Subcutaneous abdominal adipose tissue (tissue), 5 donors: ENCODE data around the gene NIBAN1.

Experiments
- H3K27ac ChIP-seq: one replicate; pipeline ENCODE4 v1.7.0; 2013; ENCODE audit warnings: low read depth, mild to moderate bottlenecking, inconsistent platforms, low read length, moderate library complexity
- H3K27me3 ChIP-seq, 5 donors: one replicate each; pipeline ENCODE4 v1.7.0; 2013; ENCODE audit warnings: low read length in 5 of 5, inconsistent platforms in 1 of 5; ENCODE audit not compliant: control insufficient read depth in 5 of 5, insufficient read depth in 4 of 5
- H3K36me3 ChIP-seq, 5 donors: one replicate each; pipeline ENCODE4 v1.7.0; 2013; ENCODE audit warnings: low read length in 5 of 5; ENCODE audit not compliant: control insufficient read depth in 5 of 5, insufficient read depth in 5 of 5
- H3K4me1 ChIP-seq, 5 donors: one replicate each; pipeline ENCODE4 v1.7.0; 2013; ENCODE audit warnings: low read length in 5 of 5, mild to moderate bottlenecking in 3 of 5, moderate library complexity in 1 of 5; ENCODE audit not compliant: control insufficient read depth in 5 of 5, insufficient read depth in 5 of 5
- H3K4me3 ChIP-seq, 5 donors: one replicate each; pipeline ENCODE4 v1.7.0; 2013; ENCODE audit warnings: low read length in 5 of 5, low read depth in 1 of 5
- H3K9ac ChIP-seq, 5 donors: one replicate each; pipeline ENCODE4 v1.7.0; 2013; ENCODE audit warnings: low read length in 5 of 5, mild to moderate bottlenecking in 4 of 5, moderate library complexity in 3 of 5
- H3K9me3 ChIP-seq, 5 donors: one replicate each; pipeline ENCODE4 v1.7.0; 2013; ENCODE audit warnings: low read length in 5 of 5; ENCODE audit not compliant: control insufficient read depth in 5 of 5
- donor health status: healthy.
- donor health status: healthy.
- donor health status: healthy.
- donor health status: healthy.
- donor health status: healthy.

NIBAN1 gene

DNA sequence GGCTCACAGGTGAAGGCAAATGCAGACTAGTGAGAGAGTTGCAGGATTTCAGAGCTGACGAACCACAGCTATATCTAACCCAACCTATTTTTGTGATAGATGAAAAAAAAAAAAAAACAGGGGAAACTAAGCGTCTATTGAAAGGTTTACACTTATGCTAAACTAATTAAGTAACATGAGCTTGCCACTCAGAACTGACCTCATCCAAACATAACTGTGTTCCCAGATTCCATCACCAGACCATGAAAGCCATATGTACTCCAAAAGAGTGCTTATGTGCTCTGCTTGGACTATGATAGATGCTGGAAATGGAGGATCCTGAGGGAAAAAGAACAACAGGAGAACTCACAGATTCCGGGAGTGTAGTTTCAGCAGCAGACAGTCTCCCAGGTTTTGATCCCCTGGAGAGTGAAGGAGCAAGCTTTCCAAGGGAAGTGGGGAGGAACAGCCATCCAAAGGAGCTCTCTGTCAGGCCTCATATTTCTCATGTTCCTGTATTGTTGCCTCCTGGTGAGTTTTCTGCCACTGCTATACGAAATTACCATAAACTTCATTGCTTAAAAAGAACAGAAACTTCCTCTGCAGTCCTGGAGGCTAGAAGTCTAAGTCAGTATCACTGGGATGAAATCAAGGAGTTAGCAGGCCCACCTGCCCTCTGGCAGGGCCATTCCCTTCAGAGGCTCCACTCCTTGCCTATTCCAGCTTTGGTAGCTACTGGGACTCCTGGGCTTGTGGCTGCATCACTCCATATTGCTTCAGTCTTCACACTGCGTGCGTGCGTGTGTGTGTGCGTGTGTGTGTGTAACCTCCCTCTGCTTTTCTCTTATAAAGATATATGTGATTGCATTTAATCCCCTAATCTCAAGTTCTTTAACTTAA, 38.1 kb downstream of the NIBAN1 start:
- H3K9ac ChIP-seq = no peak overlapping the region
- H3K9me3 ChIP-seq = no peaks in the 10 kb centered on the region
- no peak overlapping the region for H3K4me3 ChIP-seq
- no peak overlapping the region for H3K27ac ChIP-seq
- H3K27me3 ChIP-seq = no peaks in the 10 kb centered on the region
- H3K4me1 ChIP-seq = peaks cover 0 to 4% (median 0%) of the 10 kb centered on the region in 5 donors
- H3K36me3 ChIP-seq = no peaks in the 10 kb centered on the region

DNA sequence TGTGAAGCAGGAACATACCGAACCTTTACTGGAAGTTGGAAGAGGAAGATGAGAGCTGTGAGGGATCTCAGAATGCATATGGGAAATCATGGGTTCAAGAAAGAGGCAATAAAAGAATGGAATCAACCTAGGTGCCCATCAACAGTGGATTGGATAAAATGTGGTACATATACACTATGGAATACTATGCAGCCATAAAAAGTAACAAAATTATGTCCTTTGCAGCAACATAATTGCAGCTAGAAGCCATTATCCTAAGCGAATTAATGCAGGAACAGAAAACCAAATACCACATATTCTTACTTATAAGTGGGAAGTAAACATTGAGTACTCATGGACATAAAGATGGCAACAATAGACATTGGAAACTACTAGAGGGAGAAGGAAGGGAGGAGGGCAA, 40.4 kb downstream of the NIBAN1 start:
- no peaks in the 10 kb centered on the region for H3K9me3 ChIP-seq
- no peak overlapping the region for H3K27ac ChIP-seq
- H3K4me3 ChIP-seq = no peak overlapping the region
- H3K9ac ChIP-seq = no peak overlapping the region
- H3K27me3 ChIP-seq = no peaks in the 10 kb centered on the region
- peaks cover 0 to 4% (median 0%) of the 10 kb centered on the region in 5 donors for H3K4me1 ChIP-seq
- H3K36me3 ChIP-seq = no peaks in the 10 kb centered on the region

DNA sequence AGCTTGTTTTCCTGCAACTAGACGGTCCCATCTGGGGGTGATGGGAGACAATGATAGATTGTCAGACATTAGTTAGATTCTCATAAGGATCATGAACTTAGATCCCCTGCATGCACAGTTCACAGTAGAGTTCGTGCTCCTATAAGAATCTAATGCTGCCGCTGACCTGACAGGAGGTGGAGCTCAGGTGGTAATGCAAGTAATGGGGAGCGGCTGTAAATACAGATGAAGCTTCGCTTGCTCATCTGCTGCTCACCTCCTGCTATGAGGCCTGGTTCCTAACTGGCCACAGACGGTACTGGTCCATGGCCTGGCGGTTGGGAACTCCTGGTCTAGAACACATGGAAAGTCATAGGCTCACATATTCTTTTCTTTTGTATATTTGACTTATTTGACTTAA, 42.0 kb downstream of the NIBAN1 start:
- H3K4me1 ChIP-seq = peaks cover 0 to 4% (median 0%) of the 10 kb centered on the region in 5 donors
- H3K27ac ChIP-seq = no peak overlapping the region
- H3K9ac ChIP-seq = no peak overlapping the region
- H3K4me3 ChIP-seq = no peak overlapping the region
- no peaks in the 10 kb centered on the region for H3K36me3 ChIP-seq
- no peaks in the 10 kb centered on the region for H3K27me3 ChIP-seq
- no peaks in the 10 kb centered on the region for H3K9me3 ChIP-seq

GRCh38 chr1:184931566-184931965, 42.7 kb downstream of the NIBAN1 start:
- Histone ChIP-seq H3K27ac (no peak overlapping the region), H3K4me1 (peaks cover 0 to 4% (median 0%) of the 10 kb centered on the region in 5 donors)

DNA sequence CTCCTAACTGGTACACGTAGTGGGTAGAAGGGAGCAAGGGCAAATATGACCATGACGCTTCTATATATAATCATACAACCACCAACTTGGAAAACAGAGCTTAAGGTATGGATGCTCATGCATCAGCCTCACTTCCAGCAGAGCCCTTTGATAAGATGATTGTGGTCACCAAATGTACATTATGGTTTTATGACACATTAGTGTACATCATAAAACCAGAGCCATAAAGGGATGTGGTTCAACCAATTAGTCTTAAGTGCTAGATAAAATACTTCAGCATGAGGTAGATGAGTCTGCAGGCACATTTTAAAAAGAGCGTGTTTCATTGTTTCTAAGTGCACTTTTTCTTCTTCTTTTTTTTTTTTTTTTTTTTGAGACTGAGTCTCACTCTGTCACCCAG, 43.7 kb downstream of the NIBAN1 start:
- Histone ChIP-seq H3K9me3 (no peaks in the 10 kb centered on the region), H3K36me3 (no peaks in the 10 kb centered on the region), H3K4me1 (peaks cover 0 to 4% (median 0%) of the 10 kb centered on the region in 5 donors), H3K9ac (no peak overlapping the region), H3K27ac (no peak overlapping the region), H3K27me3 (no peaks in the 10 kb centered on the region), H3K4me3 (no peak overlapping the region)

More at GRCh38 chr1:184931566-184931965, 42.7 kb downstream of the NIBAN1 start:
- Histone ChIP-seq H3K9me3 (no peaks in the 10 kb centered on the region), H3K9ac (no peak overlapping the region), H3K27me3 (no peaks in the 10 kb centered on the region), H3K36me3 (no peaks in the 10 kb centered on the region), H3K4me3 (no peak overlapping the region)

GRCh38 chr1:184930232-184930631, 44.1 kb downstream of the NIBAN1 start:
- no peaks in the 10 kb centered on the region for H3K9me3 ChIP-seq
- H3K27ac ChIP-seq = no peak overlapping the region
- H3K4me3 ChIP-seq = no peak overlapping the region
- no peaks in the 10 kb centered on the region for H3K36me3 ChIP-seq
- H3K27me3 ChIP-seq = no peaks in the 10 kb centered on the region
- peaks cover 0 to 4% (median 0%) of the 10 kb centered on the region in 5 donors for H3K4me1 ChIP-seq
- no peak overlapping the region for H3K9ac ChIP-seq

DNA sequence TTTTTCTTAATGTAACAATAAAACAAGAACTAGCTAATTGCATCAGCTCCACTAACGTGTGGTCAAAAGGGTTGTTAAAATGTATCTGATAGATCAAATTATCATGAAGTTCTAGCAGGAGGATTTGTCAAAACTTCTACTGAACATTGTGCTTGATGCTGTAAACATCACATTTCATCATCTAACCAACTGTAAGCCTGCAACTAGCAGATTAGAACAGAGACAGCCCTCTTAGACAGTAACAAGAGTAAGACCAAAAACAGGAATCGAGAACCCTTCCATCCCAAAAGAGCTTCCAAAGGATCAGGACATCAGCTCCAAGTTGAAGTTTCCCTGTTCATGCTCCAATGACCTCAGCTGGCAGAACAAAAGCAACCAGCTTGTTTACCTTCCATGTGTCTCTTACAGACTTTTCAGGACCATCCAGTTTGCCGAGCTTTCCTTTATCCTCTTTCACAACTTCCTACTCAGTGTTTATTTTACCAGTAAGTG, 44.6 kb downstream of the NIBAN1 start:
- no peaks in the 10 kb centered on the region for H3K36me3 ChIP-seq
- H3K9me3 ChIP-seq = no peaks in the 10 kb centered on the region
- no peaks in the 10 kb centered on the region for H3K27me3 ChIP-seq
- H3K4me1 ChIP-seq = peaks cover 0 to 4% (median 0%) of the 10 kb centered on the region in 5 donors
- no peak overlapping the region for H3K27ac ChIP-seq
- H3K9ac ChIP-seq = no peak overlapping the region
- no peak overlapping the region for H3K4me3 ChIP-seq

DNA sequence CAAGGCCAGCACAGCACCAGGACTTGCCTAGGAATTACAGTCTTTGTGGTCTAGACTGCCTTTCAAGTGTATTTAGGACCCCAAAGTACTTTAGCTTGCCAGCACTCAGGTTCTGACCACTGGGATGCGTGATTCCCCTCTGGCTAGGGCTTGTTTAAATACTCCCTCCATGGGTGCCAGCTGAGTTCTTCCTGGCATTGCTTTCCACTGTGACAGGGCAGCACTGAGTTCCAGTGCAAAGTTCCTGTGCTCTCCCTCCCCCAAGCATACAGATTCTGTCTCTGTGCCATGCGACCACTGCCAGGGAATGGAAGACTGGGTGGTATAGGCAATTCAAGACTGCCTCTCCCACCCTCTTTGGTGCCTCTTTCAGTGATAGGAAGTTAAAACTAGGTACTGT, 45.9 kb downstream of the NIBAN1 start:
- H3K36me3 ChIP-seq = no peaks in the 10 kb centered on the region
- no peak overlapping the region for H3K4me3 ChIP-seq
- H3K27me3 ChIP-seq = no peaks in the 10 kb centered on the region
- H3K9me3 ChIP-seq = no peaks in the 10 kb centered on the region
- H3K4me1 ChIP-seq = peaks cover 0 to 4% (median 0%) of the 10 kb centered on the region in 5 donors
- H3K27ac ChIP-seq = no peak overlapping the region
- no peak overlapping the region for H3K9ac ChIP-seq
